Chondrocyte (in vitro differentiated cells): ENCODE results near the gene GRM7. TPM values are rescaled to one million over a fixed set of nuclear protein-coding genes. Genes with fewer than 3 reads are reported as not detected.

Experiments used
- DNase-seq: peaks from one replicate; pipeline ENCODE4 v3.0.0; 2021; ENCODE audit warnings: mixed read lengths, low spot score
- H3K27ac Mint-ChIP-seq: one replicate; pipeline ENCODE4 v1.8.0; 2021; ENCODE audit warnings: mild to moderate bottlenecking, moderate library complexity, mixed read lengths; ENCODE audit not compliant: unreplicated experiment
- H3K27me3 Mint-ChIP-seq: 2 replicates; pipeline ENCODE4 v1.8.0; 2021; ENCODE audit warnings: low read depth, mixed read lengths
- H3K36me3 Mint-ChIP-seq: 2 replicates; pipeline ENCODE4 v1.8.0; 2021; ENCODE audit warnings: low read depth, mixed read lengths
- H3K4me1 Mint-ChIP-seq: 2 replicates; pipeline ENCODE4 v1.8.0; 2021; ENCODE audit warnings: low read depth, mild to moderate bottlenecking, mixed read lengths
- H3K4me3 Mint-ChIP-seq: one replicate; pipeline ENCODE4 v1.8.0; 2021; ENCODE audit warnings: mild to moderate bottlenecking, moderate library complexity, mixed read lengths; ENCODE audit not compliant: unreplicated experiment
- H3K9me3 Mint-ChIP-seq: 2 replicates; pipeline ENCODE4 v1.8.0; 2021; ENCODE audit warnings: low read depth, mixed read lengths
- total RNA-seq: library from RNA; stranded (reverse); gene quantifications from 3 replicates; pipeline ENCODE4 v1.2.1, GENCODE V29; 2021
- TF ChIP-seq, protein P1 (sequence below): fragments of 200-600 bp; sonication (generic); IDR thresholded peaks from 2 replicates; pipeline ENCODE4 v1.5.0; 2021; ENCODE audit warnings: antibody characterized with exemption, mild to moderate bottlenecking, moderate library complexity

GRM7 gene
- total RNA-seq, 1 donor from 2014 or later, result not detected

DNA sequence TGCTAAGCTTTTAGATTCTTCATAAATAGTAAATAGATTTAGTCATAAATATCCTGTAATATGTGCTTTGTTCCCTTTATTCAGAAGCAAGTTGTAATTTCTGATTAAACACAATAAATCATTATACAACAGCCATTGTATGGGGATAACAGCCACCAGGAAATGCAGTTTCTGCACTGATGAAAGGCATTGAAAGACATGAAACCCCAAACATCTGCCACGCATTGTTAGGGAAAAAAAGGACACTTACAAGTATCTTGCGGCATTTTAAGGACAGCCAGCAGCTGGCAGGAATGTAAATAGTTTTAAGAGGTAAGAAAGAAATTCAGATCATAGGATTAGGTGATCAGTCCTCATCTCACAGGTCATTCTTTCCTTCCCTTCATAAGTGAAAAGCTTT lies 839.6 kb downstream of the GRM7 start:
- Mint-ChIP-seq H3K36me3 (no peaks in the 10 kb centered on the region), H3K4me1 (no peaks in the 10 kb centered on the region), H3K27me3 (peaks cover 2% of the 10 kb centered on the region), H3K9me3 (no peaks in the 10 kb centered on the region), H3K27ac (no peak overlapping the region), H3K4me3 (no peak overlapping the region)
- DNase-seq, result no peak
- TF ChIP-seq, protein P1, sequence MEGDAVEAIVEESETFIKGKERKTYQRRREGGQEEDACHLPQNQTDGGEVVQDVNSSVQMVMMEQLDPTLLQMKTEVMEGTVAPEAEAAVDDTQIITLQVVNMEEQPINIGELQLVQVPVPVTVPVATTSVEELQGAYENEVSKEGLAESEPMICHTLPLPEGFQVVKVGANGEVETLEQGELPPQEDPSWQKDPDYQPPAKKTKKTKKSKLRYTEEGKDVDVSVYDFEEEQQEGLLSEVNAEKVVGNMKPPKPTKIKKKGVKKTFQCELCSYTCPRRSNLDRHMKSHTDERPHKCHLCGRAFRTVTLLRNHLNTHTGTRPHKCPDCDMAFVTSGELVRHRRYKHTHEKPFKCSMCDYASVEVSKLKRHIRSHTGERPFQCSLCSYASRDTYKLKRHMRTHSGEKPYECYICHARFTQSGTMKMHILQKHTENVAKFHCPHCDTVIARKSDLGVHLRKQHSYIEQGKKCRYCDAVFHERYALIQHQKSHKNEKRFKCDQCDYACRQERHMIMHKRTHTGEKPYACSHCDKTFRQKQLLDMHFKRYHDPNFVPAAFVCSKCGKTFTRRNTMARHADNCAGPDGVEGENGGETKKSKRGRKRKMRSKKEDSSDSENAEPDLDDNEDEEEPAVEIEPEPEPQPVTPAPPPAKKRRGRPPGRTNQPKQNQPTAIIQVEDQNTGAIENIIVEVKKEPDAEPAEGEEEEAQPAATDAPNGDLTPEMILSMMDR, result no peak

DNA sequence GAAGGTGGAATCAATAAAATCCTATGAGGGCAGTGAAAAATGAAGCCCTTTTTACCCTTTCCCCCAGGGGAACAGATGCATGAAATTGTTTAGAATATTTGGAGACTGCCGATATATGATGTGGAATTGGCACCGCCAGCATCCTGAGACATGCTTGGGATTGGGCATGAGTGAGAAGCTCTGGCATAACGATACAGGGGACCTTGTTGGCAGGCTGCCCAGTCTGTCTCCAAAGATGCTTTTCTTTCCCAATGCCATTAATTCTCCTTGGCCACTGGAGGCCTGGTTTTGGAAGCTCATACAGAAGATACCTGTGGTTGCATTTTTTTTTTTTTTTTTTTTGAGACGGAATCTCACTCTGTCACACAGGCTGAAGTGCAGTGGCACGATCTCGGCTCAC lies 840.1 kb downstream of the GRM7 start:
- DNase-seq, result no peak
- peaks cover 2% of the 10 kb centered on the region for H3K27me3 Mint-ChIP-seq
- no peak overlapping the region for H3K27ac Mint-ChIP-seq
- H3K4me3 Mint-ChIP-seq, result no peak overlapping the region
- H3K4me1 Mint-ChIP-seq, result no peaks in the 10 kb centered on the region
- no peaks in the 10 kb centered on the region for H3K9me3 Mint-ChIP-seq
- TF ChIP-seq, protein P1, result no peak
- no peaks in the 10 kb centered on the region for H3K36me3 Mint-ChIP-seq

DNA sequence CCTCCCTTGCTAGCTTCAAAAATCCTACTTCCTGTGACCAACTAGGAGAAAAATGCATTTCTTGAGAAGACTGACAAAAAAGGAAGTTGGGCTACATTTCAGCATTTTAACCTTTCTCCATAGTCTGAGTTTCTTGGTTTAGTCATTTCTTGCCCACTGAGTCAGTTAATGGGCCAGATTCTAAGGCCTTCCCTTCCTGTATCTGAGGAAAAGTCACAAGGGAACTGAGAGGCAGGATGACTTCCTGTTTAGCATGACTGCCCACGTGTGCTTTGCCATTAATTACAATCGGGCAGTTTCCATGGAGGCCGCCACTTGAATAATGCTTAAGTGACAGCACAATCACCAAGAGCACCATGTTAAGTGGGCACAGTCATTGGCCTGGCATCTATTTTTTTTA lies 846.3 kb downstream of the GRM7 start:
- H3K27me3 Mint-ChIP-seq, result no peaks in the 10 kb centered on the region
- H3K36me3 Mint-ChIP-seq, result no peaks in the 10 kb centered on the region
- H3K4me1 Mint-ChIP-seq, result no peaks in the 10 kb centered on the region
- H3K4me3 Mint-ChIP-seq, result no peak overlapping the region
- TF ChIP-seq, protein P1, result no peak
- no peaks in the 10 kb centered on the region for H3K9me3 Mint-ChIP-seq
- DNase-seq, result no peak
- H3K27ac Mint-ChIP-seq, result no peak overlapping the region

DNA sequence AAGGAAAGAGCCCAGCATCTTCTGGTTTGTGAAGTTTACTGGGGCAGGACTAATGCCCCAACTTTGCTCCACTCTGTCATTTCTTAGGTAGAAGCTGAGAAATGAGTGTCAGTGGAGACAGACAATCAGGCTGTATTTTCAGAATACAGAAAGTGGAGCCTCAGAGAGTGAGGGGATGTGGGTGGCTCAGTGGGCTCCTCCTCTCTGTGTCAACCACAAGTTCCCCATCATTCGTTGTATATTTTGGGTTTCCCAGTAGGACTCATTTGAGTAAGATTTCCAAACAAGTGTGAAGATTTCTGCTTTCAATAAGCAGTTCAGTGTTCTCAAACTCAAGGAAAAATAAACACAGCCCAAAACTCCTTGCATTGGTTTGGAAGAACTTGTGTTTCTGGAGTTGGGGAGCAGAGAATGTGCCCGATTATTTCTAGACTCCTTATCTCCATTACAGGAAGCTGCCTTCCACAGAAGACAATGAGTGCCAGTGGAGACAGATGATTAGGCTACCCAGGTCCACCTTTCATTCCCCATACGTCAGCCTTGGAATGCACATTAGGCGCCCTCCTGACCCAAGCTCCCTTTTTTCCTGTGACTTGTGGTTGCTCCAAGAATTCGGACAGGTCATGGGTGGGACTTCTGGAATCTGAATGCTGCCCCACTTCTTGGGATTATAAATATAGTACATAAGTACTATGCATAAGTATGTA lies 848.6 kb downstream of the GRM7 start:
- Mint-ChIP-seq H3K4me1 (no peaks in the 10 kb centered on the region), H3K27ac (no peak overlapping the region), H3K27me3 (no peaks in the 10 kb centered on the region), H3K4me3 (no peak overlapping the region), H3K9me3 (peaks cover 4% of the 10 kb centered on the region), H3K36me3 (no peaks in the 10 kb centered on the region)
- DNase-seq, result no peak
- TF ChIP-seq, protein P1, result no peak

DNA sequence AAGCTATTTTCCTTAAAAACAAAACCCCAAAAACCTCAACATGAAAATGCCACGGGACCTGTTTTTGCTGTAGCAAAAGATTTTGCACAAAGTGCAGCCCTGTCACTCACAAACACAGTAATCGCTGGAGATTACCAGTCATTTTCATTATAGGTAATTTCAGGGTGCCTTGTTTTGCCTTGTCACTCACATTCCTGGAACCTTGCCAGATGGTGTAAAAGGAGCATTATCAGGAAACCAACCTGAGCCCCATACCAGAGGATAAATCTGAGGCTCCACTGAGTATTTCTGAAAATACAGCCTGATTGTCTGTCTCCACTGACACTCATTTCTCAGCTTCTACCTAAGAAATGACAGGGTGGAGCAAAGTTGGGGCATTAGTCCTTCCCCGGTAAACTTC lies 849.4 kb downstream of the GRM7 start:
- Mint-ChIP-seq H3K4me1 (no peaks in the 10 kb centered on the region), H3K27me3 (no peaks in the 10 kb centered on the region), H3K36me3 (no peaks in the 10 kb centered on the region), H3K4me3 (no peak overlapping the region), H3K27ac (no peak overlapping the region), H3K9me3 (peaks cover 5% of the 10 kb centered on the region)
- TF ChIP-seq, protein P1, result no peak
- no peak for DNase-seq
